HEK293T (cell line): ENCODE results near the gene FMO3.

ENCODE experiments used
- CTCF ChIA-PET: fragments of 350-600 bp; formaldehyde crosslinking; extraction: SDS; loops from one replicate; lab custom pipeline; 2021; ENCODE audit warnings: antibody characterized with exemption, inconsistent platforms; lab: Yijun Ruan, JAX
- POLR2A ChIA-PET: fragments of 350-600 bp; formaldehyde crosslinking; extraction: SDS; loops from one replicate; lab custom pipeline; 2020; ENCODE audit warnings: antibody characterized with exemption, inconsistent platforms; lab: Yijun Ruan, JAX
- DNase-seq: peaks from one replicate; pipeline ENCODE4 v3.0.0; 2012; ENCODE audit warnings: mixed read lengths; ENCODE audit errors: extremely low spot score
- ARNT ChIP-seq: fragments of 450-650 bp; IDR thresholded peaks from 2 replicates; pipeline ENCODE4 v1.6.1; 2017; ENCODE audit warnings: mild to moderate bottlenecking
- BHLHE40 ChIP-seq: fragments of 450-650 bp; IDR thresholded peaks from 2 replicates; pipeline ENCODE4 v1.6.1; 2016; ENCODE audit warnings: mild to moderate bottlenecking, moderate library complexity, borderline replicate concordance
- CTBP1 ChIP-seq: fragments of 450-650 bp; IDR thresholded peaks from 2 replicates; pipeline ENCODE4 v1.6.1; 2016; ENCODE audit warnings: borderline replicate concordance
- ELF4 ChIP-seq: fragments of 450-650 bp; IDR thresholded peaks from 2 replicates; pipeline ENCODE4 v1.6.1; 2017; ENCODE audit warnings: antibody characterized with exemption
- FOXA1 ChIP-seq: fragments of 450-650 bp; IDR thresholded peaks from 2 replicates; pipeline ENCODE4 v1.6.1; 2016; ENCODE audit warnings: mild to moderate bottlenecking
- FOXK2 ChIP-seq: fragments of 450-650 bp; IDR thresholded peaks from 2 replicates; pipeline ENCODE4 v1.6.1; 2016; ENCODE audit warnings: mild to moderate bottlenecking
- FOXM1 ChIP-seq: fragments of 450-650 bp; IDR thresholded peaks from 2 replicates; pipeline ENCODE4 v1.6.1; 2017; ENCODE audit warnings: mild to moderate bottlenecking, borderline replicate concordance
- HDGF ChIP-seq: fragments of 450-650 bp; IDR thresholded peaks from 2 replicates; pipeline ENCODE4 v1.6.1; 2017; ENCODE audit warnings: antibody characterized with exemption, borderline replicate concordance
- L3MBTL2 ChIP-seq: fragments of 450-650 bp; conservative IDR thresholded peaks from 2 replicates; pipeline ENCODE4 v1.6.1; 2016; ENCODE audit warnings: mild to moderate bottlenecking
- LEF1 ChIP-seq: fragments of 450-650 bp; IDR thresholded peaks from 2 replicates; pipeline ENCODE4 v1.6.1; 2017; ENCODE audit warnings: mild to moderate bottlenecking, borderline replicate concordance
- NFRKB ChIP-seq: fragments of 450-650 bp; IDR thresholded peaks from 2 replicates; pipeline ENCODE4 v1.6.1; 2016; ENCODE audit warnings: mild to moderate bottlenecking, moderate library complexity
- PKNOX1 ChIP-seq: fragments of 450-650 bp; IDR thresholded peaks from 2 replicates; pipeline ENCODE4 v1.6.1; 2016
- SP1 ChIP-seq: fragments of 450-650 bp; IDR thresholded peaks from 2 replicates; pipeline ENCODE4 v1.6.1; 2017
- SUZ12 ChIP-seq: fragments of 450-650 bp; IDR thresholded peaks from 2 replicates; pipeline ENCODE4 v1.6.1; 2016; ENCODE audit warnings: mild to moderate bottlenecking
- TARDBP ChIP-seq: fragments of 450-650 bp; IDR thresholded peaks from 2 replicates; pipeline ENCODE4 v1.6.1; 2016
- ZNF384 ChIP-seq: fragments of 450-650 bp; IDR thresholded peaks from 2 replicates; pipeline ENCODE4 v1.6.1; 2016

Gene FMO3

DNA sequence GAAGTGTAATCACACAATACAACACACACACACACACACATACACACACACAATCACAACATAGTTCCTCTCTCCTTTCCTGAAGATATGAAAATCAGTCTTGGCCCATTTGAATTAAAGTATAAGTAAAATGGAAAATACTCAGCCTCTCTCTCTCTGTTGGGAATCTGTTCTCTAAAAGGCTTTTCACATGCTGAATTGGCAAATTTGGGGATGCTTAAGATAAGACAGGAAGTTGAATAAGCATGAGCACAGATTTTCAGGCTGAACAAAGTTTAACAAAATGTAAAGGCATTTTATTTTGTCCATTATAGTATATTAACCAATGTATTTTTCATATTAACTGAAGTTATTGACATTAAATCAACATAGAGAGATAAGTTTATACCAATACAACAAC, 70.7 kb downstream of the FMO3 start:
- DNase-seq = no peak
- ChIA-PET POLR2A (no interaction called here), CTCF (interaction anchor here (0.7 kb wide), 1 partner anchor 31 kb away, joined by 4 read pairs; no protein-coding TSS in a partner anchor)
- TF ChIP-seq SUZ12 (no peak), BHLHE40 (no peak), ELF4 (no peak), FOXM1 (no peak), NFRKB (no peak), ZNF384 (no peak), SP1 (no peak), HDGF (no peak), L3MBTL2 (no peak), FOXK2 (no peak), LEF1 (no peak), ARNT (no peak), FOXA1 (no peak), CTBP1 (no peak), PKNOX1 (no peak), TARDBP (no peak)

DNA sequence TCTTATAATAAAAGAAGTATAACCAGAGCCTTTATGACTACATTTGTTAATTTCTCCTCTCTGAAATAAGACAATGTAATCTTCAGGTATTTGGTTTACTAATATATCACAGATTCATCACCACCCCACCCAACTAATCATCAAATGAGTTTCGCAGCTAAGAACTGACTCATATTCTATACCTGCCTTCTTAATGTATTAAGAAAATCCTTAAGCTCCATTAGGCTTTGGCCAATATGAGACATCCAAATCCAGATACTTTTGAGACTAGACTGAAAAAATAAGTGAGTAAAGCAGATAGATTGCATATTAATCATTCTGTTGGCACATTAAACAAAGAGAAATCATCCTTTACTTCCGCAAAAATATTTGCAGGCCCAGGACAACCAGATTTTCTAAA, 75.7 kb downstream of the FMO3 start:
- POLR2A ChIA-PET = no interaction called here
- no peak for TF ChIP-seq SP1
- TF ChIP-seq SUZ12 = no peak
- TF ChIP-seq BHLHE40 = no peak
- no peak for TF ChIP-seq LEF1
- no peak for TF ChIP-seq PKNOX1
- TF ChIP-seq FOXM1 = no peak
- TF ChIP-seq FOXK2 = no peak
- TF ChIP-seq ARNT = no peak
- TF ChIP-seq ZNF384 = no peak
- TF ChIP-seq NFRKB = no peak
- no peak for TF ChIP-seq TARDBP
- no peak for TF ChIP-seq ELF4
- TF ChIP-seq CTBP1 = no peak
- TF ChIP-seq L3MBTL2 = no peak
- DNase-seq = no peak
- CTCF ChIA-PET = interaction anchor here (0.6 to 0.7 kb wide), 2 partner anchors 23 to 28 kb away, joined by 3 to 4 read pairs; no protein-coding TSS in a partner anchor
